HuH-7.5 (cell line): ENCODE data around the gene TMEM108.

ENCODE experiments used
- DNase-seq: peaks from one replicate; pipeline ENCODE4 v3.0.0; 2011; ENCODE audit warnings: low spot score

Gene TMEM108

DNA sequence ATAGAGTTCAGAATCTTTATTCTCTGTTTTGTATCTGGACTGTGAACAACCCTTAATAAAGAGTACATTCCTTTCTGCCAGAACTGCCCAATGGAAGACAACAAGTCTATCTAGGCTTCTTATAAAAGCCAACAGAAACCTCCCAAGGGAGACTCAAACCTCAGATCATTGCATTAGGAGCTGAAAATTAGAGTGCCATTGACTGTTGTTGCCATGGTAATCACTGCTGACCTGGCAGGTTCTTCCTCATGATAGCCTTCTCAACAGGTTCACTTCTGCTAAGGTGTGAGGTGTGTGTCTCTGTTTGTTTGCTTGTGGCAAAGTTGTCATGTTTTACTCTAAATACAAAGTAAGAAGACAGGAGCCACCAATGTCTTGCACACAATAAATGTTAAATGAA is 79.2 kb downstream of the TMEM108 start:
- no peak for DNase-seq

DNA sequence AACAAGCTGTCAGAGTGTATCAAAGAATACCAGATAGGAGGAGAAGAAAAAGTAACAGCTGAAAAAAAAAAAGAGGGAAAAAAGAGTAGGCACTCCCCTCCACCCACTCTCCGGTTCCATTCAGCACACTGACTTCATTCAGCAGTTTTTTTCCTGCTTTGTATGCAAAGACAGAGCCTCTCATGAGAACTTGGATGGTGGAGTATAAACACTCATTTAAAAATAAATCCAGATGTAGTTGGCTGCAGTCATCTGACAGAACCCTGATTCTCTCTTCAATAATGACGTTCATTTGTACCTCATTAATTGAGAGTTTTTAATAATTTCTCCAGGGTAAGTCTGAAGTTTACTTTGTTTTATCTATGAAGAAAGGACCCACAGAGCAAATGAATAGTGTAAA is 81.0 kb downstream of the TMEM108 start:
- DNase-seq, result no peak

DNA sequence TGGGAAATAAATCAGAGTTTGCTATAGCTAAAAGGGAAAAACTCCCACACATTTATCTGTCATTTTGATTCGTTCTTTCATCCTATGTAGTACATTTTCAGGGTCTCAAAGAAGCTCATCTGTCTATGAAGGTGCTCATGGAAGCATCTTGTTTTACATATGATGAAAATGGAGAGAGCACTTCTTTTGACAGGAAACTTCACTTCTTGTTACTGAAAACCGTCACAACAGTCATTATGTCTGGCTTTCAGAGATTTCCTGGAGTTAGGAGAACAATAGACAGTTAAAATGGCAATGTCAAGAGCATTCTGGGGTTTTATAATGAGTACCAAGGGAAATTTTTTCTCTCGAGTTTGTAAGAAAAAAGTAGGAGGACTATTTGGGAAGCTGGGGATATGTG is 83.3 kb downstream of the TMEM108 start:
- no peak for DNase-seq

DNA sequence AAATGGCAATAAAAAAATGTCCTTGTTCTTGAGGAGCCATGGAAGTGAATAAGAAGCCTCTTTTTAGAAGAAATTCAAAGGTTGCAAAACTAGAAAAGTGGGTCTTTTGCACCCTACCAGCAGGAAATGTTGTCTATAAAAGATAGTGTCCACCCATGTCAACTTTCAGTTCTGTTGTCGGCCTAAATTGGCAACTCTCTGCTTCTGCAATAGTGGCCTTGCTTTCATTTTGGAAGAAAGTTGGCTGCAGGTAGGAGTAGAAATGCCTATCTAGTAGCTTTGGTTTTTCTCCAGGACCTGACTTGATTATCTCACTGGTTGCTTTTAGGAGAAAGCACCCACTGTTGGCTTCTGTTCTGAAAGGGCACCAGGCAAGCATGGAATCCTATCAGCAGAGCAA is 85.4 kb downstream of the TMEM108 start:
- DNase-seq, result no peak

DNA sequence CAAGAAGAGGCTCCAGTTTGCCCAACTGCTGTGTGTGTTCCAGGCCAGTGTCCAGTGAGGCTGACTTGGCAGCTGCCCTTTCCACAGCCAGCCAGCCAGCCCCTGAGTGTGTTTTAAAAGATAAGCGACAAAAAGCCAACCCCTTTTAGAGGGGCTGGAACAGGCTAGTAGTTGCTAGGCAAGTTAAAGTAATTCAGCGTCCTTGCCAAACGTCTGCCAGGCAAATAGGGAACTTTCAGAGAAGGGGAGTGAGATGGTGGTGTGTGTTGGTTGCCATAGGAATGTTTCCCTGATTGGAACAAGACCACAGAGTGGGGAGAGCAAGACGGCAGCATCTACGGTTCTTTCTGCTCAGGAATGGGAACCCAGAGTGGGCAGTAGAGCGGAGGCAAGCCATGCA is 86.3 kb downstream of the TMEM108 start:
- no peak for DNase-seq

DNA sequence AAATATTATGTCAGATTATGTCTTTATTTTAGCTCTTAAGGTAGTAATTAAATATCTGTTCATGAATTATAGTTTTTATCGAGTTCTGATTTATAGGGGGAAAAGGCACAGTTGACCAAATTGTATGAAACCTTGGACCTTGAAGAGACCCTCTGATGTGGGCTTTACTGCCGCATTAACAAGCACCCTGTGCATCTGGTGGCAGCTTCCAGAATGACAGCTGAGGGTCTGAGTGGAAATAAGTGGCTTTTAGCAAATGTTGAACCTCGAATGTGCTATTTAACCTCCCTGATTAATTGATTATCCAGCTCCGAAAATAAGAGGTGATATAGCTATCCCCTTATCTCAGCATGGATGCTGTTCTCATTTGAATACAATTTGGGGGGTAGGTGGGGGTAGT is 87.0 kb downstream of the TMEM108 start:
- DNase-seq, result no peak

DNA sequence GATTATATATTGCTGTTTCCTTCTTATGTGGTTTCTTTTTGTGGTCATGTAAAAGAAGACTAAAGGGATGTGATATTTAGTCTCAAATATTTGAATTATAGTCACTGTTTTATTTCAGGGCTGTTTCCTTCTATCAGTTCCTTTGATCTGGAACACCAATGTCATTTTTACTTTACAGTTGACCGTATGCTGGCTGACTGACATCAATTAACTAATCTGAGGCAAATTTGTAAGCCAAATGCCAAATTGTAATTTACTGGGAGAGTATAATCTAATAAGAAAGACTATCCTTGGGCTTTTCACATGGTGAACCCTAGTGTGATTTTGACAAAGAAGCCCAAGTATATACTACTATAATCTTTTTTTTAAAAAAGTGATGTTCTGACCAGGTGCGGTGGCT is 87.6 kb downstream of the TMEM108 start:
- DNase-seq, result no peak

DNA sequence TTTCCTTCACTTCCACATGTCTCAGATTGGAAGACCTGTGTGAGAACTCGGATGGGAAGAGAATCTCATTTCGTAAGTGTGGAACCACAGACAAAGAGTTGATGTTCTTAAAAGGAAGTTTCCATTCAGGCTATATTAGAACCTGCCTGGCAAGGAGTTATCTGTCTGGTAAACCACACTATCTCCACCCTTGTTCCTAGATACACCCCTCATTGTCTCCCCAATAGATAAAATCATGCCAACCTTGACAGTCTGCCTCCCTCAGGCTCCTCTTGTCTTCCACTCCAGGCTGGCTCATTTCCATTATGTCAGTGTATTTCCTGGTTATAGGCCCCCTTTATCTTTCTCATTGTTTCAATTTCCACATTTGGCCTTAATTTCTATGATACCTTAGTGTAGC is 89.2 kb downstream of the TMEM108 start:
- no peak for DNase-seq

DNA sequence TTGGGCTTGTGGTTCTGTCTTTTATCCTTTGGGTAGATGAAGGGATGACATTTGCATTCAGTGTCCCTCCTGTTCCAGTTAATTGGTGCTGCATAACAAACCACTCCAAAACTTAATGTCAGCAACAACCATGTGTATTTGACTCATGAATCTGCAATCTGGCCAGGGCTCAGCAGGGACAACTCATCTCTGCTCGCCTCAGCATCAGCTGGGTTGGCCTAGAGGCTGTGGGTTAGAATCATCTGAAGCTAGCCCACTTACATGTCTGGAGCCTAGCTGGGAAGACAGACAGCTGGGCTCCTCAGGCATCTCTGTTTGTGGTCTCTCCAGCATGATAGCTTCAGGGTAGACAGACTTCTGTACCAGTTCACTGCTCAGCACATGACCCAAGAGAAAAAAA is 92.0 kb downstream of the TMEM108 start:
- DNase-seq, result no peak

DNA sequence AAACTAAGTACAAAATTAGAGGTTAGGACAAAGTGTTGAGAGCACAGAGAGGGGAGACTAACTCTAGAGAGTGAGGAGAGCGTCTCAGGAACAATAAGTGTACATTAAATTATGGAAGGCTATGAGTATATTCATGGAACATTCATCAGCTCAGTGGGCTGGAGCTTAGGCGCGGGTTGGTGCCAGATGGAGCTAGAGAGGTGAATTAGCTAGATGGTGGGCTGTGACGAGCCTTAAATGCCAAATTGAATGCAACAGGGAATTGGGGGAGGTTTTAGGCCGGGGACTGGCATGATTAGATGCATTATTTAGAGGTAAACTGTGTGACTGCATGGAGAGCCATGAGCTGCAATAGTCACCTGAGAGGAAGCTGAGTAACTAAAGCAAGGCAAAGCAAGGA is 97.1 kb downstream of the TMEM108 start:
- DNase-seq, result no peak

DNA sequence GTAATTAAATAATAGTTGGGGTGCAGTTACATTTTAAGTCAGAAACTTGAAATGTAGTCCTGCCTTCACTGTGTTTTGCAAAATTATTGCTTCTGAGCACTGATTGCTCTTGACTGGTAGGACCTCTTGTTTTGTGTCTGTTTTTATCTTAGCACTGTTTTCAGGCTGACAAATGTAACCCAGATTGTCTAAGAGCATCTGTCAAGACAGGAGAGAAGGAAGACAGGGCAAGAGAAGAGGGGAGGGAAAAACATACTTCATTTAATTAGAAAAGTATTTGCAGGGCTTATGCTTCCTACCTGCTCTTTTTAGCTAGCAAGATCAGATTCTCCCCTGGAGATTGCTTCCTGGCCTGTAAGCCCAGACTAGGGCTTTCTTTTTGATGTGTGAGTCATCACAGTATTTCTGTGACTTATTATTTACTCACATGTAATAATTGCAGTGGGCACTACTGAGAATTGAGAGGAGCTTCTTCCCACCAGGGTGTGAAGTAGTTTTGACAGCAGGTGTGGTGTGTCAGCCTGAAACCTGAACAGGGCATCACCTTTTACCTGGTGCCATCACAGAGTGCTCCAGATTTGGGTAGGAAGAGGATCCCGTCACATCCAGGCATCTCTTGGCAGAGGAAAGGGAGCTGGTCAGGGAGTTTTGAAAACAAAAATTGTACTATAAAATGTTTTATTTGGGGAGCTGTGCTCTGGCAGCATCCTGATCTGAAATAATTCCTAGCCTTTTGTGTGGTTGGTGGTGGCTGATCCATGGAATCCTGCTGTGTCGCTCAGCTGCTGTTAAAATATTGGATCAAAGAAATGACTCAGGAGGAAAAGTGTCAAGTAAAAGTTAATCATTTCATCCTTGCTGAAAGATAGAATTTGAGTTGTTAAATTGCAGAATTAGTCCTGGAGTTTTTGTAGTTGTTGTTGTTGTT is 98.2 kb downstream of the TMEM108 start:
- no peak for DNase-seq

DNA sequence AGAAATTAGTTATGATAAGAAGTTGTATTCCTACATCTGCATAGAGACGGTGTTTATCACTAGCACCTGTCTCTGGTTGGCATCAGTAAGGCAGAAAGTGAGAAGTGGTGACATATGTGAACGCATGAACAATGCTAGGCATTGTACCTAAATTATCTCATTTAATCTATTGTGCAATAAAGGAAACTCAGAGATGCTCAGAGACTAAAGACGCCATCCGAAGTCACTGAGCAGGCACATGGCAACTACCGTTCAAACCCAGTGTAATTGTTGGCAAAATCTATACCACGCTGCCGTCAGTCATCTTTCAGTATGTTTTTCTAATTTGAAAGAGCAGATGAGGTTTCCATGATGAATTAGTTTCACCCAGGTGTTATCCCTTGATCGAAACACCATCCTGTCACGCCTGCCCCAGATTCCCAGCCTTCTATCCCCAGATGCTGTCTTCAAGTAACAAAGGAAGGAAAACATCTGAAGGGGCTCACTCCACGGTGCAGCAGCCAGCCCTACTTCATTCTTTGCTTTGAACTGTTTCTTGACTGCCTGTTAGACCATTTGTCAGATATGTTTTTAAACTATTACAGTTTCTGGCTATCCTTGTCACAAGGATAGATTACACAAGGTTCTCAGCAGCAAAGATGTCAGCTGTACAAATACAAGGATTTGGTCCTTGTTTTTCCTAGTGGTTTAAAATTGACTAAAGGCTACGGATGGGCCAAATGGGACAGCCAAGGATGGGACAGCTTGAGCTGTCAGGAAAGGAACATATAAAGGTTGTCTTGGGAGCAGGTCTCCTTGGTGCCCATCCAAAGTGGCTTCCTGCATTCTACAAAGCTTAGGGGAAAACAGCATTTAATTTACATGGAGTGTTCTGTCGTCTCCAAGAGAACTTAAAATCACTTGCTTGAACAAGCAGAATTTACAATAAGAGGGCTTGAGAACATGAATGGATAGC is 99.1 kb downstream of the TMEM108 start:
- no peak for DNase-seq

DNA sequence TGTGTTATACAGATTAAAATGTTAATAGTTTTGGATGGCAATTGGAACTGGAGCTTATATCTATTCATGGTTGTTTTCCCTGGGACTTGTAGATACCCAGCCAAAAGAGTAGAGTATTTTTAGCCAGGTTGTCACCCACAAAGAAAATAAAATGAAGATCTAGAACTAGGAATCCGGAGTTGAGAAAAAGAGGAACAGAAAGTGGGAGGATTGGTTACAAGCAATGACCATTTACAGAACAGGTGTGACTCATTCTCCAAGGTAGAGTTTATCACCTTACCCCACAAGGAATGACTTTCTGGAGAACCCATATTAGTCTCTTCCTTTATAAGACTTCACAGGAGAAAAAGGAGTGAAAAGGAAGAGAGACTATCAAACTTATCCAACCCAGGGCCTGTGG is 99.8 kb downstream of the TMEM108 start:
- no peak for DNase-seq

DNA sequence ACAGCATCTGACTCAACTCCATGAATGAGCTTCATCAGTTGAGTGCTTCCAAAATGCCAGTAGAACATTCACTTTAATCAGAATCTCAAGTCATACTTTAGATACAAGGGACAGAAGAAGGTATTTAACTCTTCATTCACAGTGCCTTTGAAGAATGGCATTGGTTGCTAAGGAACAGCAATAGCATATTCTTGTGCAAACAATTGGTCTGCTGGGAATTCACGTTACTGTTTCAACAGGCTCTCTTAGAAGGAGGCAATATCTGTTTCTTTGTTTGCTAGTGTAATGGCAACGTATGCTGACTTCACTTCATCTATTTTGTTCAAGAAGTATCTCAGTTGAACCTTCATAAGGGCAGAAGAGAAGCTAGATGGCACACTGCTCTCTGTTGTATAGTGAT is 113.9 kb downstream of the TMEM108 start:
- no peak for DNase-seq

DNA sequence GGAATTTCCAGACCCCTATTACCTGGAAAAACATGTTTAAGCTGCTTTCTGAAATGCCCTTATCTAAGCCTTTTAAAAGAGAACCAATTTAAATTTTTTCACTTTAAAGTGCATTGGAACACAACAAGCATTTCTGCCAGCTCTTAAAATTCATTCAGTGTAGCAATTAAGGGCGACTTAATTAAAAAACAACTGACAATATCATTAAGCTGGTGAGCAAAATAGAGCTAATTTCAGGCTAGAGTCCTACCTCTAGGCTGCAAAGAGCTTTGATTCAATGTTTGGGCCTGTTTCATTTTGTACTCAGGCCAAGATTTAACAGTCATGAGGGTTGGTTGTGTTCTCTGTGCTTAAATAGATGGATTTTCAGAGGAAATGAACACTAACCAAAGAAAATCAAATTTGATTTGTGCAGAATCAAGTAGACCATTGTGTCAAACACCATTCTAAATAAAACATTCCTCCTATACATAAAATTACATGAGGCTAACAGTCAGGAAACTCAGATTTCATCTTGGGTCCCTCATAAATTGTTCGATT is 114.6 kb downstream of the TMEM108 start:
- DNase-seq, result no peak

DNA sequence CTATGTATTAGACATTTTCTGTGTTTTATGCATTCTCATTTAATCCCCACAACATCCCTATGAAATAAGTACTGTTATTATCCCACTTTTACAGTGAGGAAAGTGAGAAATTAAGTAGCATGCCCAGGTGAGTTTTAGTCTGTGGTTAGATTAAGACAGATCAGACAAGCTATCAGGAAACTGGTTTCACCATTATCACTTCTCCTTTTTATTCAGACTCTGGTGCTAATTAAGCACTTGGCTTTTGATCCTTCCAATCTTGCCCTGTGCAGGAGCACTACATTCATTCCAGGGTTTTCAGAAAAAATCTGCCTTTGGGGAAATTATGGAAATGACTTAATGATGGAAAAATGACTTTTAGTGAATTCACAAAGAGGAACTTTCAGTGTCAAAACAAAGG is 115.2 kb downstream of the TMEM108 start:
- DNase-seq, result no peak

DNA sequence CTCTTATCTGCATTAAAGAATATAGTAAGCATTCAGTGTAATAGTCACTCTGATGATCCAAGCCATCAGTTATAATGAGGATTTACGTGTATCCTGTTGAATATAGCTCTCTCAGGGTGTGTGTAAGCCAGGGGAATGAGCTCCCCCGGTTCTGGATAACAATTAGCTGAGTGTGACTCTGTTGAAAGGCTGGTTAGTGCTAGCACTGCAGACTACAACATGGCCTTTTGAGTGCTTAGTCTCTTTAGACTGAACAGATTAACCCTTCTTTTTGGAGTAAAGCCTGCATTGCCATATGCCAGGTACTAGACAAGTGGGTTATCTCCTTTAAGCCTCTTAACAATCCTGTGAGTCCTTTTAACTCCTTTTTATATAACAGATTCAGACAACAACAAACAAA is 119.5 kb downstream of the TMEM108 start:
- DNase-seq, result no peak

DNA sequence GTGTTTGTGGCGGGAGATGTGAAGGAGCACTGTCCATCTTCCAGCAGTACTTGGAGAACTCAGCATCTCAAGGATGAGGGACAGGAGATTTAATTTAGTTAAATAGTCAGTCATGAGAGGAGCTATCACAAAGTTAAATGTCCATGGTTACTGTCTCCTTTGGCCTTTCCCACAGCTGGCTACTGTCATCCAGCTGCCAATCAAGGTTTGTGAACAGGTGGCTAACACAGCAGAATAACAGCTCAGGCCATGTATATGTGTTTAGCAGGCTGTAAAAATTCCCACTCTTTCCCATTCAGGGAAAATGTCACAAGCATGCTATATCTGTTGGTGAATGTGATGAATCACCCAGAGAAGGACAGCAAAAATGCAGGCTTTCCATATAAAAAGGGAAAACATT is 120.5 kb downstream of the TMEM108 start:
- no peak for DNase-seq

DNA sequence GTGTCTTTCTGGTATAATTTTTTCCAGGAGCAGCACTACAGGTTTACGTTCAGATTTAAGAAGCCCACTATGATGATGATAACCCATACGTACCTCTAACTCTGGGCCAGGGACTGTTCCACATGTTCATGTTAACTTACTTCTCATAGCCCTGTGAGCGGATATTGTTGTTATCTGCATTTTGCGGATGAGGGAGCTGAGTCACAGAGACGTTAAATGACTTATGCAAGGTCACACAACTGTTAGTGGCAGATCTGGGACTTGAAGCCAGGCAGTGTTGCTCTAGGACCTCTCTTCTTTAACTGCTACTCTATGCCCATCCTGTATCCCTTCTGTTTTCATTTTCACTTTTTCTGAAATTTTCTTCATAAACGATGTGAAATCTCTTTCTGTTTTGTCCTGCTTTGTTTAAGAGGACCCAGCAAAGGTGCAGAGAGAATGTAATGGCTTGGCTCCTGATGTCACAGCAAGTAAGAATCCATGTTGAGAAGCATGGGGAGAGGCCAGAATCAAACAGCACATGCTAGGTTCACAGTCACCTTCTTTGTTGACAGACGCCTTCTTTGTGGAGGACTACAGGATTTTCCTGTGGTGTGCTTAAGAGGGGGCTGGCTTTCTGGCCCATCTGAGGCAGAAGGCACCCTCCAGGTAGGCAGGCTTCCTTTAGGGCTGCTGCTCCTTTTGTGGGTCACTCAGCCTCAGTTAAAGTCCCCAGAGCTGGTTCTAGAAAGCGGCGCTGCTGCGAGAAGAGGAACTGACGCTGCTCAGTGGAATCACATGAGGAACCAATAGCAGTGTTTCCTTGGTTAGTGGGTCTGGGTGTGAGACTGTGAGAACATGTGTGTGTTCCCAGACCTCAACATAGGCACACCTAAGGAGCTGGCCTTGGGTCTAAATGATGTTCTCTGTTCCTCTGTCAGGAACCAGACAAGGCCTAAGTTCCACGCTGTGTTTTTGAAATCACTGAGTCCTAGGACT is 121.6 kb downstream of the TMEM108 start:
- no peak for DNase-seq

DNA sequence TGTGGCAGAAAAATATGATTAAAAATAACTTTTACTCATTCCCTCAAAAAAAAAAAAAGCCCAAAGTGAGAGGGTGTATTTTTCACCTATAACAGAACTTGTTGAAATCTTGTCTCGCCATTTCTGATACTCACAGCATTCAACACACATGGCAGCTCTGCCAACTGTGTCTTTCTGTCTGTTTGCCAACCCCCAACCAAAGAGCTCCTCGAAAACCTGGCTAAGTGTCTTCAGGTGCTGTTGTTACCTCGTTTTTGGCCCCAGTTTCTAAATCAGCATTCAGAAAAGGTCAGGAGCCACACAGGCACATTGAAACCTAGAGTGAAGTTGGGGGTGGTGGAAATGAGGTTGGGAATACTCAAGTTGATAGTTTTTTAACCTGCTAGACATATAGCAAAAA is 123.5 kb downstream of the TMEM108 start:
- no peak for DNase-seq

DNA sequence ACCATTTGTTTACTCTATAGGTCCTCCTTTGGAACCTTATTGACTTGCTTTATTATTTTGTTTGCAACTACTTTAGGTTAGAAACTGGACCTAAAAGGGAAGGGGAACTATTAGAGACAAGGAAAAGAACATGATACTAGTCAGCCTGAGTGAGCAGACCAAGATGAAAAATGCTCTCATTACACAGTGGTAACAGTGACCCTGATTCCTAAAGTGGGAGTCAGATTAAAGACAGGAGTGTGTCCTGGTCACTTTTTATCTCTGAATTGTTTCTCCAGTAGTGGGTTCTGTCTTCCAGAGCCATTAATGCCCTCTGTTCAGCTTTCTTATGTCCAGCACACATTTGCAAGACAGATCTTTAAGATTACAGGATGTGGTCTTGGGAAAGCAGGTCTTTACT is 124.1 kb downstream of the TMEM108 start:
- DNase-seq, result no peak
